Hematopoietic multipotent progenitor cell treated with erythropoietin and hydrocortisone succinate and interleukin-3 and kit ligand, for 8 days (in vitro differentiated cells): ENCODE results near the gene DCST2.

ENCODE experiments used
- DNase-seq: peaks from one replicate; pipeline ENCODE4 v3.0.0-alpha.2; 2015

DCST2 gene

GRCh38 chr1:155048449-155049334 is 15.1 kb upstream of the DCST2 start:
- no peak for DNase-seq

GRCh38 chr1:155044812-155045657 is 11.5 kb upstream of the DCST2 start:
- DNase-seq: peak; percentile 84

- no peak for DNase-seq
These were observed 10.8 kb upstream of the DCST2 start for GRCh38 chr1:155044365-155044764.

- no peak for DNase-seq
These were observed 10.2 kb upstream of the DCST2 start for GRCh38 chr1:155043793-155044192.

GRCh38 chr1:155043301-155043702 is 9.7 kb upstream of the DCST2 start:
- no peak for DNase-seq

GRCh38 chr1:155042789-155043188 is 9.2 kb upstream of the DCST2 start:
- DNase-seq: no peak

GRCh38 chr1:155040358-155041093 is 6.9 kb upstream of the DCST2 start:
- DNase-seq: no peak

- DNase-seq: no peak
These were observed 5.7 kb upstream of the DCST2 start for GRCh38 chr1:155039308-155039669.

- DNase-seq: no peak
These were observed 5.2 kb upstream of the DCST2 start for GRCh38 chr1:155038602-155039307.

- DNase-seq: no peak
These were observed 4.4 kb upstream of the DCST2 start for GRCh38 chr1:155037851-155038441.

- DNase-seq: no peak
These were observed 3.5 kb upstream of the DCST2 start for GRCh38 chr1:155037043-155037442.

GRCh38 chr1:155035936-155036335 is 2.4 kb upstream of the DCST2 start:
- no peak for DNase-seq

GRCh38 chr1:155034318-155035208 is 982 bp upstream of the DCST2 start:
- no peak for DNase-seq

- DNase-seq: no peak
These were observed 695 bp downstream of the DCST2 start for GRCh38 chr1:155032886-155033285.

GRCh38 chr1:155030899-155031298 is 2.7 kb downstream of the DCST2 start:
- DNase-seq: no peak

- DNase-seq: no peak
These were observed 3.3 kb downstream of the DCST2 start for GRCh38 chr1:155030243-155030795.

- DNase-seq: no peak
These were observed 3.9 kb downstream of the DCST2 start for GRCh38 chr1:155029513-155030242.

- DNase-seq: no peak
These were observed 7.0 kb downstream of the DCST2 start for GRCh38 chr1:155026588-155026987.

GRCh38 chr1:155026154-155026553 is 7.4 kb downstream of the DCST2 start:
- DNase-seq: no peak

GRCh38 chr1:155024315-155024714 is 9.3 kb downstream of the DCST2 start:
- no peak for DNase-seq
